ENCODE data around the gene TBX1.

TBX1 gene

DNA sequence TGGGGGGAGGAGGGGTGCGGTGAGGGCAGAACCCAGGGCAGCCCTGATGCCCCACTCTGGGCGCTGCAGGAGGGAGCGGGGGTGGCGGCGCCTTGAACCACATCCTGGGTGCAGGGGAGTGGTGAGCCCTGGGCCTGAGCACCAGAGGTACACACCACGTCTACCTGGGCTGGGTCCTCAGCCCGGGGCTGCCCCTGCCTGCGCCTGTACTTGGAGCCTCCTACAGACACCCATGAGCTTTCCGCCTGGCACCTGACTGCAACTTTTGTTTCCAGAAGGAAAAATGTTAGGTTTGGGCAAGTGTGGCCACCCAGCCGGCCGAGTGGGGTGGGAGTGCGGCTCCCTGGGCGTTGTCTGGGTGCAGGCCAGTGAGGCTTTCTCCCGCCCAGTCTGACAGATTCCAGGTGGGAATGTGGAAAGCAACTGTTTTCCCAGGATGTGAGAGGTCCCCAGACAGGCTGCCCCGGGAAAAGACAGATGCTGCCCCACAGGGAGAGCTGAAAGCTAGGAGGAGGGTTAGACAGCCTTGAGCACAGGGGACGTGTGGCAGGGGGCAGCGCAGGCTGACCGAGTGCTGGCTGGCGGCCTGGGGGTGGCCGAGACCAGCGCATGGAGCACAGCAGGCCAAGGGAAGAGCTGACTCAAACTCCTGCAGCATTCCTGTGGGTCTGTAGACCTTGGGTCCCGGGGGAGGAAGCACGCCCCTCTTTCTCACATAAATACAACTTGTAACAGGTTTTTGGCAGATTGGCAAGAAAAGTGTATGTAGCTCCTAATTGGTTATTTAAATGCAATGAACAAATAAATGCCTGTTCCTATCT lies 50.0 kb downstream of the TBX1 start:
- DNase-seq: no peak

DNA sequence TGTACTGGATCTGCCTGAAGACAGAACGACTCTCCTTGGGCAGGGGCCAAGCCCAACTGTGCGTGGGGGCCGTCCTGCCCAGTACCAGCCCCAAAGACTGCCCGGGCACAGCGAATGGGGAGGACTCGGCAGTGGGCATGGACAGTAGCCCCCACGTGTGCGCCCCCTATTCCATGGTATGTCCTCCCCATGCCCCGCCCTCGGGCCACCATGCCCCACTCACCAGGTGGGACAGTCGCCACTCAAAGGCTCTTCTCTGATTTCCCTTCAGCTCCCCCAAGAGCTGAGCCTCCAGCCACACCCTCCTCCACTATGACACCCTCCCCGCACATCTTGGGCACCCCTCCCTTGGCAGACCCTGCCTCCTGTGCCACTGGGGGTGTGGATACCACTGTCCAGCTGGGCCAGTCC lies 50.6 kb downstream of the TBX1 start:
- DNase-seq: no peak

GRCh38 chr22:19811811-19812771 lies 51.5 kb downstream of the TBX1 start:
- DNase-seq: peak in 1 of 51 donors; percentile 11

DNA sequence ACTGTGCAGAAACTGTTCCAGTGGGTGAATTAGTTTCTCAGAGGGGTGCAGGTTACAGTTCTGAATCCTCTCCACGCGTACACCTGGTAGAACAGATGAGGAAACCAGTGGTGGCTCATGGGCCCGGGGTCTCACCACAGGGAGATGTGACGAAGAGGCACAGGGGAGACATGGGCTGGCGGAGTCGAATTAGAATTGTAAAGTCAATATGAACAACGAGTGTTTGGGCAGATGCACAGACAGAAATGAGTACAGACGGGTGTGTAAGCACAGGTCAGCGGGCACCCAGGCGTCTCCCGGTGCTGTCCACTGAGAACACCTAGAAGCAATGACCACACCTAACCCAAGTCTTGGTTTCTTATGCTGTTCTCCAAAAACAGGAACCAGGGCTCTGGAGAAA lies 52.3 kb downstream of the TBX1 start:
- no peak for DNase-seq

DNA sequence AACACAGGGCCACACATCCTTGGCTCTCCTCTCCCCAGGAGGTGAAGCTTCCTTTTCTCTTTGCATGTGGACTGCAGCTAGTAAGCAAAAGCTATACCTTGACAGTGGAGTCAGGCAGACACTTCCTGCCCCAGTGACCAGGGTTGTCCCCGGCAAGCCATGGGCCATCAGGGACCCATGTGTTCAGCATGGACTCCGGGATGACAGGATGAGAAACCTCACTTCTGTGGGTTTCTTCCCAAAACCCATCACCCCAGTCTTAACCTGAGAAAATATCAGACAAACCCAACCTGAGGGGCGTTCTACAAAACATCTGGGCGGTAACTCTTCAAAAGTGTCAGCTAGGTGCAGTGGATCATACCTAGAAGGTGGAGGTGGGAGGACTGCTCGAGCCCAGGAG lies 53.9 kb downstream of the TBX1 start:
- no peak for DNase-seq

- DNase-seq: no peak
These were observed 54.7 kb downstream of the TBX1 start for GRCh38 chr22:19815093-19815822.

GRCh38 chr22:19815823-19816290 lies 55.3 kb downstream of the TBX1 start:
- DNase-seq: no peak

DNA sequence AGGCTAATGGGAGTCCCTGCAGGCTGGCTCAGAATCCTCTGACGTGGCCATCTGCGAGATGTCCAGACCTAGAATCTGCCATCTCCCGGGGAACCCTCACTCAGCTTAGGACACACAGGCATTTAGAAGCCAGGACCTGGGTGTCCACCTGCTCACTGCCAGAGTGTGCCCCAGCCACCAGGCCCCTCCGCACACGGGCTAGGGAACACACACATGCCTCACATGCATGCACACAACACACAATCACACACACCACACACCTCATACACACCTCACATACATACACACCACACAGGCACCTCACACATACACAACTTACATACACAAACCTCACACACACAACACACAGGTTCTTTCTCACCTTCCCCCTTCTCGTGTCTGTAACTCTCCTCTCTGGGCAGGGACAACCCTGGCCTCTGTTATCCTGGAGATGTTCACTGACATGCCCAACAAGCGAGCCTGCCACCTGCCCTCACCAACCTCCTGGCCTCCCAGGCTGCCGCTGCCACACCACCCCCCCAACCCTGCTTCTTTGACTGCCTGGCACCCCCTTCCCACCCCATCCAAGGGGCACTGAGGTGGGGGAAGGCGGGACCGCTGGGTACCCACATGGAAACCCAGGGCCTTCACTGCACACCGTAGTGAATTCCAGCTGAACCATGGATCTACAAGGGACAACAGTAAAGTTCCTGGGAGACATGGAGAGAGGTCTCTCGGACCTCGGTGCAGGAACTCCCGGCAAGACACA lies 56.0 kb downstream of the TBX1 start:
- no peak for DNase-seq

Measured in hypothalamus (tissue), 51 donors.